ENCODE measurements around the gene ZSCAN1.

Gene ZSCAN1

GRCh38 chr19:58009666-58010301 lies 24.0 kb upstream of the ZSCAN1 start:
- Histone ChIP-seq H3K4me3 (ENCODE audit: insufficient read depth, low read depth, low read length, poor library complexity, severe bottlenecking) (peak overlapping the region; percentile 35), H3K36me3 (ENCODE audit: control insufficient read depth, insufficient read depth, low read length) (peaks cover 11% of the 10 kb centered on the region), H3K27ac (ENCODE audit: insufficient read depth, low read length, poor library complexity, severe bottlenecking) (peak overlapping the region; percentile 11), H3K9me3 (ENCODE audit: control insufficient read depth, low read length) (peaks cover 52% of the 10 kb centered on the region), H3K4me1 (ENCODE audit: control insufficient read depth, insufficient read depth, low read length, poor library complexity, severe bottlenecking) (no peaks in the 10 kb centered on the region), H3K27me3 (replicated peaks; ENCODE audit: control insufficient read depth, insufficient read depth, low read length, poor library complexity, severe bottlenecking) (no peaks in the 10 kb centered on the region)
- peak in 2 of 3 donors; percentile 27 to 29 for DNase-seq

- H3K9me3 ChIP-seq (ENCODE audit: control insufficient read depth, low read length), result peaks cover 46% of the 10 kb centered on the region
- DNase-seq, result no peak
- no peak overlapping the region for H3K4me3 ChIP-seq (ENCODE audit: insufficient read depth, low read depth, low read length, poor library complexity, severe bottlenecking)
These were observed 23.3 kb upstream of the ZSCAN1 start for GRCh38 chr19:58010507-58010906.

GRCh38 chr19:58014141-58014540 lies 19.7 kb upstream of the ZSCAN1 start:
- Histone ChIP-seq H3K36me3 (ENCODE audit: control insufficient read depth, insufficient read depth, low read length) (no peaks in the 10 kb centered on the region), H3K27me3 (replicated peaks; ENCODE audit: control insufficient read depth, insufficient read depth, low read length, poor library complexity, severe bottlenecking) (no peaks in the 10 kb centered on the region), H3K27ac (ENCODE audit: insufficient read depth, low read length, poor library complexity, severe bottlenecking) (no peak overlapping the region), H3K9me3 (ENCODE audit: control insufficient read depth, low read length) (peaks cover 13% of the 10 kb centered on the region), H3K4me3 (ENCODE audit: insufficient read depth, low read depth, low read length, poor library complexity, severe bottlenecking) (no peak overlapping the region), H3K4me1 (ENCODE audit: control insufficient read depth, insufficient read depth, low read length, poor library complexity, severe bottlenecking) (no peaks in the 10 kb centered on the region)
- DNase-seq, result no peak

More at GRCh38 chr19:58010507-58010906, 23.3 kb upstream of the ZSCAN1 start:
- peaks cover 7% of the 10 kb centered on the region for H3K36me3 ChIP-seq (ENCODE audit: control insufficient read depth, insufficient read depth, low read length)
- H3K27ac ChIP-seq (ENCODE audit: insufficient read depth, low read length, poor library complexity, severe bottlenecking), result no peak overlapping the region
- no peaks in the 10 kb centered on the region for H3K27me3 ChIP-seq (replicated peaks; ENCODE audit: control insufficient read depth, insufficient read depth, low read length, poor library complexity, severe bottlenecking)
- H3K4me1 ChIP-seq (ENCODE audit: control insufficient read depth, insufficient read depth, low read length, poor library complexity, severe bottlenecking), result no peaks in the 10 kb centered on the region

GRCh38 chr19:58020129-58020528 lies 13.7 kb upstream of the ZSCAN1 start:
- no peaks in the 10 kb centered on the region for H3K36me3 ChIP-seq (ENCODE audit: control insufficient read depth, insufficient read depth, low read length)
- no peaks in the 10 kb centered on the region for H3K4me1 ChIP-seq (ENCODE audit: control insufficient read depth, insufficient read depth, low read length, poor library complexity, severe bottlenecking)
- no peaks in the 10 kb centered on the region for H3K27me3 ChIP-seq (replicated peaks; ENCODE audit: control insufficient read depth, insufficient read depth, low read length, poor library complexity, severe bottlenecking)
- no peak overlapping the region for H3K27ac ChIP-seq (ENCODE audit: insufficient read depth, low read length, poor library complexity, severe bottlenecking)
- H3K9me3 ChIP-seq (ENCODE audit: control insufficient read depth, low read length), result no peaks in the 10 kb centered on the region
- DNase-seq, result no peak
- no peak overlapping the region for H3K4me3 ChIP-seq (ENCODE audit: insufficient read depth, low read depth, low read length, poor library complexity, severe bottlenecking)

GRCh38 chr19:58021541-58022282 lies 12.1 kb upstream of the ZSCAN1 start:
- Histone ChIP-seq H3K4me1 (ENCODE audit: control insufficient read depth, insufficient read depth, low read length, poor library complexity, severe bottlenecking) (no peaks in the 10 kb centered on the region), H3K27me3 (replicated peaks; ENCODE audit: control insufficient read depth, insufficient read depth, low read length, poor library complexity, severe bottlenecking) (no peaks in the 10 kb centered on the region), H3K4me3 (ENCODE audit: insufficient read depth, low read depth, low read length, poor library complexity, severe bottlenecking) (no peak overlapping the region), H3K36me3 (ENCODE audit: control insufficient read depth, insufficient read depth, low read length) (no peaks in the 10 kb centered on the region), H3K27ac (ENCODE audit: insufficient read depth, low read length, poor library complexity, severe bottlenecking) (no peak overlapping the region), H3K9me3 (ENCODE audit: control insufficient read depth, low read length) (no peaks in the 10 kb centered on the region)
- DNase-seq, result peak in 1 of 3 donors; percentile 15

- no peaks in the 10 kb centered on the region for H3K27me3 ChIP-seq (replicated peaks; ENCODE audit: control insufficient read depth, insufficient read depth, low read length, poor library complexity, severe bottlenecking)
- H3K4me1 ChIP-seq (ENCODE audit: control insufficient read depth, insufficient read depth, low read length, poor library complexity, severe bottlenecking), result no peaks in the 10 kb centered on the region
- no peaks in the 10 kb centered on the region for H3K36me3 ChIP-seq (ENCODE audit: control insufficient read depth, insufficient read depth, low read length)
- no peak overlapping the region for H3K4me3 ChIP-seq (ENCODE audit: insufficient read depth, low read depth, low read length, poor library complexity, severe bottlenecking)
- no peak for DNase-seq
- no peaks in the 10 kb centered on the region for H3K9me3 ChIP-seq (ENCODE audit: control insufficient read depth, low read length)
- no peak overlapping the region for H3K27ac ChIP-seq (ENCODE audit: insufficient read depth, low read length, poor library complexity, severe bottlenecking)
These were observed 11.6 kb upstream of the ZSCAN1 start for GRCh38 chr19:58022283-58022660.

GRCh38 chr19:58024661-58025060 lies 9.2 kb upstream of the ZSCAN1 start:
- H3K27me3 ChIP-seq (replicated peaks; ENCODE audit: control insufficient read depth, insufficient read depth, low read length, poor library complexity, severe bottlenecking), result no peaks in the 10 kb centered on the region
- H3K4me1 ChIP-seq (ENCODE audit: control insufficient read depth, insufficient read depth, low read length, poor library complexity, severe bottlenecking), result no peaks in the 10 kb centered on the region
- no peak overlapping the region for H3K27ac ChIP-seq (ENCODE audit: insufficient read depth, low read length, poor library complexity, severe bottlenecking)
- H3K36me3 ChIP-seq (ENCODE audit: control insufficient read depth, insufficient read depth, low read length), result no peaks in the 10 kb centered on the region
- DNase-seq, result no peak
- no peak overlapping the region for H3K4me3 ChIP-seq (ENCODE audit: insufficient read depth, low read depth, low read length, poor library complexity, severe bottlenecking)
- no peaks in the 10 kb centered on the region for H3K9me3 ChIP-seq (ENCODE audit: control insufficient read depth, low read length)

- DNase-seq, result no peak
- H3K36me3 ChIP-seq (ENCODE audit: control insufficient read depth, insufficient read depth, low read length), result no peaks in the 10 kb centered on the region
- H3K4me3 ChIP-seq (ENCODE audit: insufficient read depth, low read depth, low read length, poor library complexity, severe bottlenecking), result no peak overlapping the region
- H3K27me3 ChIP-seq (replicated peaks; ENCODE audit: control insufficient read depth, insufficient read depth, low read length, poor library complexity, severe bottlenecking), result no peaks in the 10 kb centered on the region
- H3K27ac ChIP-seq (ENCODE audit: insufficient read depth, low read length, poor library complexity, severe bottlenecking), result no peak overlapping the region
- no peaks in the 10 kb centered on the region for H3K9me3 ChIP-seq (ENCODE audit: control insufficient read depth, low read length)
- H3K4me1 ChIP-seq (ENCODE audit: control insufficient read depth, insufficient read depth, low read length, poor library complexity, severe bottlenecking), result no peaks in the 10 kb centered on the region
These were observed 610 bp downstream of the ZSCAN1 start for GRCh38 chr19:58034477-58034793.

GRCh38 chr19:58035863-58036262 lies 2.0 kb downstream of the ZSCAN1 start:
- Histone ChIP-seq H3K27ac (ENCODE audit: insufficient read depth, low read length, poor library complexity, severe bottlenecking) (no peak overlapping the region), H3K27me3 (replicated peaks; ENCODE audit: control insufficient read depth, insufficient read depth, low read length, poor library complexity, severe bottlenecking) (no peaks in the 10 kb centered on the region), H3K4me1 (ENCODE audit: control insufficient read depth, insufficient read depth, low read length, poor library complexity, severe bottlenecking) (no peaks in the 10 kb centered on the region), H3K4me3 (ENCODE audit: insufficient read depth, low read depth, low read length, poor library complexity, severe bottlenecking) (no peak overlapping the region), H3K9me3 (ENCODE audit: control insufficient read depth, low read length) (peaks cover 5% of the 10 kb centered on the region), H3K36me3 (ENCODE audit: control insufficient read depth, insufficient read depth, low read length) (no peaks in the 10 kb centered on the region)
- no peak for DNase-seq

GRCh38 chr19:58037927-58038687 lies 4.3 kb downstream of the ZSCAN1 start:
- H3K4me1 ChIP-seq (ENCODE audit: control insufficient read depth, insufficient read depth, low read length, poor library complexity, severe bottlenecking), result no peaks in the 10 kb centered on the region
- no peaks in the 10 kb centered on the region for H3K36me3 ChIP-seq (ENCODE audit: control insufficient read depth, insufficient read depth, low read length)
- no peak overlapping the region for H3K27ac ChIP-seq (ENCODE audit: insufficient read depth, low read length, poor library complexity, severe bottlenecking)
- DNase-seq, result no peak
- no peak overlapping the region for H3K4me3 ChIP-seq (ENCODE audit: insufficient read depth, low read depth, low read length, poor library complexity, severe bottlenecking)
- H3K27me3 ChIP-seq (replicated peaks; ENCODE audit: control insufficient read depth, insufficient read depth, low read length, poor library complexity, severe bottlenecking), result no peaks in the 10 kb centered on the region
- peaks cover 5% of the 10 kb centered on the region for H3K9me3 ChIP-seq (ENCODE audit: control insufficient read depth, low read length)

All from effector memory CD4-positive, alpha-beta T cell (primary cell).